ENCODE results near the gene GPR162. TPM values are rescaled to one million over a fixed set of nuclear protein-coding genes. Genes with fewer than 3 reads are reported as not detected.
A peak's percentile ranks its signal among the peaks of the same experiment; 100 is the strongest.

The GPR162 gene
- total RNA-seq, 4 donors from 2014 or later = 0.16 to 0.31 (median 0.20) TPM; not detected in 1

- peaks cover 0 to 25% of the 10 kb centered on the region in 2 donors for H3K36me3 ChIP-seq
- H3K27me3 ChIP-seq = no peaks in the 10 kb centered on the region
- intact Hi-C loops (cut with DNase I; ENCODE audit: low total_unique reads) (loop anchor here (1.0 to 10.0 kb wide), 4 partner anchors 14 to 298 kb away; partner anchors contain the start of genes IFFO1, TPI1 and ZNF384), in situ Hi-C loops (cut with MboI; ENCODE audit: low sequenced_read_pairs in 4 of 4) (no loop called here)
- peak overlapping the region; percentile 68 to 83 (median 74) for H3K4me3 ChIP-seq
- ATAC-seq (no peak), DNase-seq (no peak)
- peaks cover 13 to 17% of the 10 kb centered on the region in 2 donors for H3K4me1 ChIP-seq
- no peaks in the 10 kb centered on the region for H3K9me3 ChIP-seq
- peak overlapping the region; percentile 78 to 97 (median 92) for H3K27ac ChIP-seq
- no peak for TF ChIP-seq POLR2A (IDR thresholded peaks at IDR 0.05)
- TF ChIP-seq CTCF (IDR thresholded peaks at IDR 0.05 in 4 of 5, conservative IDR thresholded peaks at IDR 0.05 in 1 of 5) = no peak
These were observed 31.2 kb downstream of the GPR162 start for GRCh38 chr12:6852651-6853354.

GRCh38 chr12:6853626-6854025 lies 32.0 kb downstream of the GPR162 start:
- H3K4me1 ChIP-seq = peaks cover 13 to 17% of the 10 kb centered on the region in 2 donors
- no peaks in the 10 kb centered on the region for H3K27me3 ChIP-seq
- H3K9me3 ChIP-seq = no peaks in the 10 kb centered on the region
- in situ Hi-C loops (cut with MboI; ENCODE audit: low sequenced_read_pairs in 4 of 4) (no loop called here), intact Hi-C loops (cut with DNase I; ENCODE audit: low total_unique reads) (loop anchor here (10.0 kb wide), 1 partner anchor 299 kb away; the partner anchor contains the start of gene IFFO1)
- H3K27ac ChIP-seq = peak overlapping the region; percentile 78 to 97 (median 92)
- ATAC-seq (no peak), DNase-seq (no peak)
- TF ChIP-seq CTCF (IDR thresholded peaks at IDR 0.05 in 4 of 5, conservative IDR thresholded peaks at IDR 0.05 in 1 of 5) (no peak), POLR2A (IDR thresholded peaks at IDR 0.05) (no peak)
- H3K4me3 ChIP-seq = peak overlapping the region in 1 of 4 donors; percentile 68
- H3K36me3 ChIP-seq = peaks cover 0 to 33% of the 10 kb centered on the region in 2 donors

- intact Hi-C loops (cut with DNase I; ENCODE audit: low total_unique reads) = loop anchor here (10.0 kb wide), 1 partner anchor 299 kb away; the partner anchor contains the start of gene IFFO1
- peak overlapping the region in 1 of 4 donors; percentile 96 for H3K27ac ChIP-seq
- no peak overlapping the region for H3K4me3 ChIP-seq
- peaks cover 13 to 17% of the 10 kb centered on the region in 2 donors for H3K4me1 ChIP-seq
- peaks cover 0 to 37% of the 10 kb centered on the region in 2 donors for H3K36me3 ChIP-seq
- TF ChIP-seq POLR2A (IDR thresholded peaks at IDR 0.05) = no peak
- no peak for TF ChIP-seq CTCF (IDR thresholded peaks at IDR 0.05 in 4 of 5, conservative IDR thresholded peaks at IDR 0.05 in 1 of 5)
- no peaks in the 10 kb centered on the region for H3K27me3 ChIP-seq
- no peaks in the 10 kb centered on the region for H3K9me3 ChIP-seq
- DNase-seq = no peak
- ATAC-seq = no peak
- in situ Hi-C loops (cut with MboI; ENCODE audit: low sequenced_read_pairs in 4 of 4) = no loop called here
These were observed 32.4 kb downstream of the GPR162 start for GRCh38 chr12:6854036-6854435.

DNA sequence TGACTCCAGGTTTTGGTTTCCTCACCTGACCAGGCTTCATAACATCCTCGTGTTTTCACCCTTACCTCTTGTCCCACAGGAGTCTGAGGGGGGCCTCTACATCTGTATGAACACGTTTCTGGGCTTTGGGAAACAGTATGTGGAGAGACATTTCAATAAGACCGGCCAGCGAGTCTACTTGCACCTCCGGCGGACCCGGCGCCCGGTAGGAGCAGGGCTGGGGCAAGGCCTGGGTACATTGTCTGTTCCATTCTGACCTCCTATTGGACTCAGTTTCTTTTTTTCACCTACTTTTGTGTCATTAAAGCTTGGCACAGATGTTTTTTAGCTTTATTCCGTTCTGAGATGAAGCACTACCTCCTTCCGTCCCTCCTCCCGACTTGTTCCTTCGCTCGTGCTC lies 33.7 kb downstream of the GPR162 start:
- TF ChIP-seq POLR2A (IDR thresholded peaks at IDR 0.05) = no peak
- no peak for TF ChIP-seq CTCF (IDR thresholded peaks at IDR 0.05 in 4 of 5, conservative IDR thresholded peaks at IDR 0.05 in 1 of 5)
- DNase-seq (no peak), ATAC-seq (no peak)
- in situ Hi-C loops (cut with MboI; ENCODE audit: low sequenced_read_pairs in 4 of 4) = no loop called here
- Histone ChIP-seq H3K4me1 (peaks cover 13 to 17% of the 10 kb centered on the region in 2 donors), H3K36me3 (peaks cover 0 to 50% of the 10 kb centered on the region in 2 donors), H3K9me3 (no peaks in the 10 kb centered on the region), H3K27me3 (no peaks in the 10 kb centered on the region), H3K4me3 (no peak overlapping the region), H3K27ac (no peak overlapping the region)
- intact Hi-C loops (cut with DNase I; ENCODE audit: low total_unique reads) = loop anchor here (10.0 kb wide), 1 partner anchor 301 kb away; the partner anchor contains the start of gene IFFO1

All from gastrocnemius medialis (tissue), 4 donors.